Stimulated activated CD8-positive, alpha-beta memory T cell treated with anti-CD3 and anti-CD28 coated beads, Interleukin-12 subunit alpha, Interleukin-12 subunit beta, amount 100 ng/mL, for 24 hours (primary cell): ENCODE results near the gene ACTG1.

Experiments
- DNase-seq: peaks from one replicate; pipeline ENCODE4 v3.0.0-alpha.2; 2020; ENCODE audit errors: extremely low read depth

Gene ACTG1

GRCh38 chr17:81545160-81545949, 32.8 kb upstream of the ACTG1 start:
- no peak for DNase-seq

- DNase-seq = no peak
Observed at GRCh38 chr17:81544281-81544974, 31.8 kb upstream of the ACTG1 start.

GRCh38 chr17:81543756-81544155, 31.2 kb upstream of the ACTG1 start:
- DNase-seq = no peak

- no peak for DNase-seq
Observed at GRCh38 chr17:81543339-81543675, 30.7 kb upstream of the ACTG1 start.

GRCh38 chr17:81542431-81543338, 30.1 kb upstream of the ACTG1 start:
- DNase-seq = no peak

GRCh38 chr17:81541123-81541522, 28.5 kb upstream of the ACTG1 start:
- no peak for DNase-seq

GRCh38 chr17:81540676-81541027, 28.1 kb upstream of the ACTG1 start:
- DNase-seq = no peak

- DNase-seq = no peak
Observed at GRCh38 chr17:81539961-81540675, 27.5 kb upstream of the ACTG1 start.

- DNase-seq = no peak
Observed at GRCh38 chr17:81539571-81539900, 26.9 kb upstream of the ACTG1 start.

GRCh38 chr17:81538651-81539570, 26.3 kb upstream of the ACTG1 start:
- DNase-seq = no peak

- DNase-seq = no peak
Observed at GRCh38 chr17:81537856-81538555, 25.4 kb upstream of the ACTG1 start.

GRCh38 chr17:81537343-81537855, 24.8 kb upstream of the ACTG1 start:
- DNase-seq = no peak

GRCh38 chr17:81536299-81537290, 24.0 kb upstream of the ACTG1 start:
- DNase-seq = no peak

- DNase-seq = no peak
Observed at GRCh38 chr17:81535480-81536298, 23.1 kb upstream of the ACTG1 start.

- no peak for DNase-seq
Observed at GRCh38 chr17:81535007-81535328, 22.4 kb upstream of the ACTG1 start.

- DNase-seq = no peak
Observed at GRCh38 chr17:81534157-81535006, 21.8 kb upstream of the ACTG1 start.
